Eye (tissue), 1 donor: Measurements from ENCODE around the gene WBP1.
A peak's percentile ranks its signal among the peaks of the same experiment; 100 is the strongest.
"Not testable (repeated sequence)": the region's sequence is repeated elsewhere in the genome, so short reads cannot be mapped to it uniquely, and the experiment has no call there.

Experiments
- DNase-seq: peaks from one replicate; pipeline ENCODE4 v3.0.0-alpha.2; 2015

Gene WBP1

DNA sequence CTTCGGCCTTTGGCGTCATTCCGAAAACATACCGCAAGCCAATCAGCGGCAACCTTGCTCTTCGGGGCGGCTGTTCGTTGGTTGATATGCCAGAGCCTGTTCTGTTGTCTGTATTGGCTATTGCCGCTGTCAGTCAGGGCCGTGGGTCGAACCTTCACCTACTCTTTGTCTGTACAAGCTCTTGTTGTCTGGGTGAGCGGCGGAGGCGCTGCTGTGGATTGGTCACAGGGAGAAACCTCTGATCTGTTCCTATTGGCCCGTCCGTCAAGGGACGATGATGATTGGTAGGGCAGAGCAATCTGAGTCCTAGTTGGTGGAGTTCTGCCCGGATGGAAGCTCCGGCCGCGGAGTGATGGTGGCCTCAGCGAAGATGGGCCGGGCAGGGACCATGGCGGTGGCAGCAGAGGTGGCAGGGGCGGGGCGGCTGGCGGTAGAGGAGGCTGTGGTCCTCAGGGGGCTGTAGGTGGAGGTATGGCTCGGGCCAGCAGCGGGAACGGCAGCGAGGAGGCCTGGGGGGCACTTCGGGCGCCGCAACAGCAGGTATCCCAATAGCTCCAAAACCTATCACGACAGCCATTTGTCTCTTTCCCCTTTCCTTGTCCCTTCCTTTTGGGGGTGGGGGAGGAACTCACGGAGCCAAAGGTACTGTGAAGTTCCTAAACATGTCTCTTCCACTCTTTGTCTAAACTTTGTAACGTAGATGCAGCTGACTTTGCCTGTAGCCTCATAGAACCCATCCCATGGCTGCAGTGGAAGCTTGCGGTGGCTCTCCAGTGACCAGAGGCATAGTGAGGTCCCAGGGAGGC lies at the start of gene WBP1:
Gene WBP1 (plus strand): TSS at position 307 of the 806 bp plus-strand sequence. CDS start 165 bp downstream, at position 472.
- DNase-seq = peak; percentile 100

- DNase-seq = no peak
These were observed 45.1 kb upstream of the WBP1 start for GRCh38 chr2:74413001-74413698.

- DNase-seq = no peak
These were observed 43.8 kb upstream of the WBP1 start for GRCh38 chr2:74414441-74414840.

- peak; percentile 84 for DNase-seq
These were observed 43.1 kb upstream of the WBP1 start for GRCh38 chr2:74414881-74415761.

- no peak for DNase-seq
These were observed 42.4 kb upstream of the WBP1 start for GRCh38 chr2:74415762-74416395.

GRCh38 chr2:74416778-74417177 lies 41.5 kb upstream of the WBP1 start:
- DNase-seq = no peak

- DNase-seq = no peak
These were observed 41.0 kb upstream of the WBP1 start for GRCh38 chr2:74417197-74417596.

DNA sequence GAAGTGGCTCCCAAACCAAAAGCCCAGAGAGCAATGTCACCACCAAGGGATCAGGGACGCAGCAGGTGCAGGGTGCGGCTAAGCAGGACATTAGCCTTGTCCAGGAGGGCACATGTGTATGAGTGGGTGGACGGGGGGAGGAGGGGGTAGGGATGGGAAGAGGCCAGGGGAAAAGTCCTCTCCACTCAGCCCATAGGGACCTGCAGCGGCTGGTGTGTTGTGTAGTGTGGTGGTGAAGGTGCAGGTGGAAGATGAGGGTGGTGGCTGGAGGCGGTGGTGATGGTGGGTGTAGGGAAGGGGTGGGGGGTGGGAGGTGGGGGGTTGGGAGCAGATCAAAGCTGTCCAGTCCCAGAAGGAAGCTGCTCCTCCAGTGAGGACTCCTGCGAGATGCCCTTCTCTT lies 40.5 kb upstream of the WBP1 start:
- DNase-seq = no peak

DNA sequence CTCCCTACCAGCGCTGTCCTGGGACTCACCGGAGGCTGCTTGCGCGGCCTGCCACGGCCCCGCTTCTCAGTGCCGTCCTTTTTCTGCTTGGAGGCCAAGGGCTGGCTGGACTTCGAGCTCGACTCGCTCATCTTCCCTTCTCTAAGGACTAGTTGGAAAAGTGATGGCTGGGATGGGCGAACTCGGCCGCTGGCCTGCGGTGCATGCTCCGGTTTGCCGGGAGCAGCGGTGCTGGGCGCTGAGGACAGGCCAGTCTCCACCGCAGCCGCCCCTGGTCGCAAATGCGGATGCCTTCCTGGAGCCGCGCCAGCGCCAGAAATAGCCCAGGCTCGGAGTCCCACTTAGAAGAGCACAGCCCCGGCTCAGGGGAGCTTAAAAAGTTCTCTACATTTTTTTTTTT lies 39.9 kb upstream of the WBP1 start:
- no peak for DNase-seq

DNA sequence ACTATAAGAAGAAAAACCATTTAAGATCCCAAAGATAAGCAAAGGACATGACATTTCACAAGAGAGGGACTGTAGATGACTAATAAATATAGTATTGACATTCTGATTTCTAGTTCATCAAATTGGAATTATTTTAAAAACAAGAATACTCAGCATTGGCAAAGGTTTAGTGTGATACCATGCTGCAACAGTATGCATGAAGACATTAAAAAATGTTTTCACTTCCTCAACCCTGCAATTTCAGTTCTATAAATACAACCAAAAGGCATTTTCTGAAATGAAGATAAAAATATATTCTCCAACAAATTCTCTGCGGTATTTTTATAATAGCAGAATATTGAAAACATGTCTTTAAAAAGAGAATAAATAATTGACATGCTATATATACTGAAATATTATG lies 38.9 kb upstream of the WBP1 start:
- DNase-seq = no peak

GRCh38 chr2:74420006-74420405 lies 38.2 kb upstream of the WBP1 start:
- no peak for DNase-seq

GRCh38 chr2:74420443-74421103 lies 37.7 kb upstream of the WBP1 start:
- not testable (repeated sequence) for DNase-seq

GRCh38 chr2:74421221-74421870 lies 36.9 kb upstream of the WBP1 start, which contains the start of the genes C2orf81 and WDR54:
Gene C2orf81 (minus strand): TSS chr2:74421619. CDS start chr2:74421560, 59 bp downstream.
Gene WDR54 (plus strand): TSS chr2:74421730. CDS start chr2:74422154, 424 bp downstream.
- DNase-seq = peak; percentile 96

- DNase-seq = no peak
These were observed 34.8 kb upstream of the WBP1 start for GRCh38 chr2:74423231-74424095.

DNA sequence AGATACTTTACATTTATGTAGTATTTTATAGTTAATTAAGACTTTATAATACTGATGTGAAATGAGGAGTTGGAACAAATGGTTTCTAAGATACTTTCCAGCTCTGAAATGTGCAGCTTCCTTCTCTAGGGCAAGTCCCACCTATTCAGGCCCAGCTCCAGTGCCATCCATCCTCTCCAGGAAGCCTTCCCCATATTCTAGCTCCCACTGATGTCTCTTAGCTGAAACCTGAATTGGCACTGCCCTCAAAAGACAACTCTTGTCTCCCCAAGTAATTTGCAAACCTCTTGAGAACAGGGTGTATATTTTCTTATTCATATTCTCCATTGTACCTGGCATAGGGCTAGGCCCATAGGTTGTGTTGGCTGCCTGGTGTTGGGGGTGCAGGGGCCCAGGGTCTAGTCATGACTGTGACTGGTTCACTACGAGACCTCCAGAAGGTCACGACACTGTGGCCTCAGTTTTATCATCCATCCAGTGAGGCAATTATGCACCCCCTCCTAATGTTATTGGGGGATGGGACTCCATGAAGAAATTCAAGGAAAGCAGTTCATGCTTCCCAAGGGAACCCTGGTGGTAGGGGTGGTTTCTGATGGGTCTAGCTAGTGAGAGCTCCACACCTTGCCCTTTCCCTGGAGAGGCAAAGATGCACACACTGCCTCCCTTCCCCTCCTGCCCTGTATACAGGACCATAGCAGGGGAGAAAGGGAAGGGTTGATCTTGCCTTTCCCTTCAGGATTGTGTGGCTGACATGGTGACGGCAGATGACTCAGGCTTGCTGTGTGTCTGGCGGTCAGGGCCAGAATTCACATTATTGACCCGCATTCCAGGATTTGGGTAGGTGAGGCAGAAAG lies 33.9 kb upstream of the WBP1 start:
- no peak for DNase-seq

DNA sequence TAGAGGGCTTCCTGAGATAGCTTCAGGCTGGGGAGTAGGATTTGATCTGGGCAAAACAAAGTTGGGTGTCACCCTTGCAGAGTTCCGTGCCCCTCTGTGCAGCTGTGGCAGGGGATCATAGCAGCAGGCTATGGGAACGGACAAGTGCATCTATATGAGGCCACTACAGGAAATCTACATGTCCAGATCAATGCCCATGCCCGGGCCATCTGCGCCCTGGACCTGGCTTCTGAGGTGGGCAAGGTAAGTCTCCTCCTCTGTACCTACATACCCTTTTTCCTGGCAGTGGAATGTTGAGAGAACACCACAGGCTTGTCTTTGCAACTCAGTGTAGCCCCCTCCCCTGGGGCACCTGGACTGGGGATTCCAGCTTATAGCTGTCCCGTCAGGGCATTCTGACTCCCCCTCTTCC lies 33.2 kb upstream of the WBP1 start:
- no peak for DNase-seq

DNA sequence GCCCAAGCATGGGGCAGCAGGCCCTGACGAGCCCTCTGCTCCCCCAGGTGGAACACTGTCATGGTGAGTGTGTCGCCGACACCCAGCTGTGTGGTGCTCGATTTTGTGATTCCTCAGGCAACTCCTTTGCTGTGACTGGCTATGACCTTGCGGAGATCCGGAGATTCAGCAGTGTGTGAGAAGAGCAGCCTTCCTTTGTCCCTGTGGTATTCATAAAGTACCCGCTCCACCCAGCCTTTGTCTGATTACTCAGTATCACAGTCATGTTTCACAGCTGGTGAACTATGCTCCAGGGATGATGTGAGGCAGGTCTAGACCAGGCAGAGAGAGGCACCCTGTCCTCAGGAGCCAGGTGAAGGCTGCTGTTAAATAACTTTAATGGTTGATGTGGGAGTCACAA lies 32.7 kb upstream of the WBP1 start:
- no peak for DNase-seq

DNA sequence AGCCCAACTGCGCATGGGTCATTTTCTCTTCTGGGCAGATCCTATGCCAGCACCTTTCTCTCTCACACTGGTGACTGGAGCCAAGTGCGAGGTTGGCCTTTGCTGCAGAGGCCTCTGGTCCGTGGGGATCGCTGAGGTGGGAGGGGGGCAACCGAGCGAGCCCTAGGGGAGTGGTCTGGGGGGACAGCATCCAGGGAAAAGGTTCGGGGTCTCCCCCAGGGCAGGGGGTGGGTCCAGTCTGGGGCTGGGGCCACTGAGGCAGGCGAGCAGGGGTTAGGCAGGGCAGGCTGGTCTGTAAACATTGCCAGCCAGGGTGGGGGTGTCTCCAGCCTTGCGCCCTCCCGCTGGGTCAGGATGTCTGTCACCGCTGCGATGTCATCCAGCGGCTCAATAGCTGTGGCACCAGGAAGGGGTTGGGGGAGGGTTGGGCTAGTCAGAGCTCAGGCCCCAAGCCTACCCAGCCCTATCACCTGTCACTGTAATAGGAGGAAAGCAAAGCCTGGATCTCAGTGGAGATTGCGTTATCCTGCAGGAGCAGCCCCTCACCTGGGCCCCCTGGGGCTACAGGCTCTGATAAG lies 32.0 kb upstream of the WBP1 start:
- no peak for DNase-seq

DNA sequence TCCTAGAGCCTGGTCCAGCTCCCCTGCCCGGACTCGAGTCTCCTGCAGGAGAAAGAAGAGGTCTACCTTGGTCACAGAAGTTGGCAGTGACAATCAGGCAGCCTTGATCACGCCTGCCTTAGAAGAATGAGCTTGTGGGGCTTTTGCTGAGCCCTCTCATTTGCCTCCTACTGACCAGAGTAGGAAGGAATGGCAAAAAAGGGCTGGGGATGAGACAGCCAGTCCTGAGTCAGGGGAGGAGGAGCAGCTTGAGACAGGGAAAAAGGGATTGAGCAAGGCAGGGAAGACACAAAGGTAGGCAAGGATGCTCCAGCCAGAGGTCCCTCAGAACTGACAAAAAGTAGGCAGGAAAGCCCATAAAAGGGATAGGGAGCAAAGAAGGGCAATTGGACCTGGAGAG lies 30.7 kb upstream of the WBP1 start:
- DNase-seq = no peak
